Measurements from ENCODE around the gene SMIM44.

SMIM44 gene

DNA sequence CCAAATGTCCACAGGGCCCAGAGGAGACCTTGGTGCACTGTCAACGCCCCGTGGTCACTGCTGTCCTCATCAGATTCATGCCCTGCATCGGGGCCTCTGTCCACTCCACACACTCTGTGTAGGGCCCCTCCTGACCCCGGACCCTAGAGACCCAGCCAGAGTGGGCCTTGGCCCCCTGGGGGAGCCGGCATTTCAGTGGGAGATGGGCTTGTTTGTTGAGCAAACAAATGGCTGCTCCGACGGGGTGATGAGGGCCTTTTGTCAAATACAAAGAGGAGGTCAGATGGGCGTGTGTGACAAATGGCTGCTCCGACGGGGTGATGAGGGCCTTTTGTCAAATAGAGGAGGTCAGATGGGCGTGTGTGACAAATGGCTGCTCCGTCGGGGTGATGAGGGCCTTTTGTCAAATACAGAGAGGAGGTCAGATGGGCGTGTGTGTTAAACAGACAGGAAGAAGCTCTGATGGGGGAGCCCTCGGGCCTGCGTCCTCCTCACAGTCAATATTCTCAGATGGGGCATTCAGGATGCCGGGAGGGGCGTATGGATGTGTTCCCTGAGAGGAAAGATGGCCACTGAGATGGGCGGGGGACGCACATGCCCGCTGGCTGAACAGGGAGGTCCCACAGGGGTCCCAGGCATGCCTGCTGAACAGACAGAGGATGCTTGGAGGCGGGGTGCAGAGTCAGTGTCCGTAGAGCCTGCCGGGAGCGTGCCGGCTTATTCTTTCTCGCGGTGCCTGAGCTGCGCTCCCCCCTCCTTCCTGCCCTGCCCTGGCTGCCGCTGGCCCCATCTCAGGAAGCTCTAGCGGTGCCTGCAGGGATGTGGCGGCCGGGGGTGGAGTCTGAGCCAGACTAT is 39.2 kb downstream of the SMIM44 start:
- CTCF ChIA-PET, result no interaction called here

DNA sequence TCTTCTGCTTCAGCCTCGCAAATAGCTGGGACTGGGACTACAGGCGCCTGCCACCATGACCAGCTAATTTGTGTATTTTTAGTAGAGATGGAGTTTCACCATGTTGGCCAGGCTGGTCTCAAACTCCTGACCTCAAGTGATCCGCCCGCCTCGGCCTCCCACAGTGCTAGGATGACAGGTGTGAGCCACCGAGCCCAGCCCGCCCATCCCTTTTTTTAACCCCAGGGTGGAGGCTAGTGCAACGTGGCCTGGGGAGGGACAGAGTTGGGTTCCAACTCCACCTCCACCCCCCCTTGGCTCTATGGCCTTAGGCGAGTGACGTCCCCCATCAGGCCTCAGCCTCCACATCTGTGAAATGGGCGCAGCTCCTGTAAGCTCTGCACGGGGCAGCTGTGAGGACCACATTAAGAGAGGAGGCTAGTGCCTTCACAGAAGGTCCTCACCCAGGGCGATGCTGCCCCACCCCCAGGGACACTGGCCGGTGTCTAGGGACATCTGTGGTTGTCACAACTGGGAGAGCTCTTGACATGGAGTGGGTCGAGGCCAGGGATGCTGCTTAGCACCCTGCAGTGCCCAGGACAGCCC is 40.7 kb downstream of the SMIM44 start:
- no peaks in the 10 kb centered on the region for H3K9me3 Mint-ChIP-seq
- no peak overlapping the region for H3K27ac Mint-ChIP-seq
- H3K36me3 Mint-ChIP-seq, result peaks cover 2% of the 10 kb centered on the region
- H3K4me1 Mint-ChIP-seq, result peaks cover 10% of the 10 kb centered on the region
- no peak overlapping the region for H3K4me3 Mint-ChIP-seq
- DNase-seq, result no peak
- H3K27me3 Mint-ChIP-seq, result no peaks in the 10 kb centered on the region
- CTCF ChIA-PET, result interaction anchor here (1.1 kb wide), 1 partner anchor 13 kb away, joined by 3 read pairs; no protein-coding TSS in a partner anchor

More for the DNA sequence above, 39.2 kb downstream of the SMIM44 start:
- Mint-ChIP-seq H3K4me1 (peaks cover 10% of the 10 kb centered on the region), H3K27ac (no peak overlapping the region), H3K27me3 (no peaks in the 10 kb centered on the region), H3K4me3 (no peak overlapping the region), H3K9me3 (no peaks in the 10 kb centered on the region), H3K36me3 (no peaks in the 10 kb centered on the region)
- no peak for DNase-seq

DNA sequence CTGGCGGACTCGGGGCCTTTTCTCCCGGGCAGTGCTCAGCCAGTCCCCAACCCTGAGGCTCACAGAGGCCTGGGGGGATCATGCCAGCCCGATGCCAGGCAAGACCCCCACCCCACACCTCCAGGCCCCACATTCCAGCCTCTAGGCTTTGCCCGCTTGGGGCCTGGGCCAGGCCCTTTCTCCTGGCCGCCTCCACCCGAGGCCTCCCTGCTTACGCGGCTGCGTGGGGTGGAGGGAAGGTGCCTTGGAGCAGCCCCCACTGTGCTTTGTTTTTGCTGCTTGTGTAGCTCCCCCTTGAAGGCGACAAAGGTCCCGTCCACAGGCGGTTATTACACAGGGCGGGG is 41.3 kb downstream of the SMIM44 start:
- no peak overlapping the region for H3K4me3 Mint-ChIP-seq
- no peak for DNase-seq
- CTCF ChIA-PET, result no interaction called here

DNA sequence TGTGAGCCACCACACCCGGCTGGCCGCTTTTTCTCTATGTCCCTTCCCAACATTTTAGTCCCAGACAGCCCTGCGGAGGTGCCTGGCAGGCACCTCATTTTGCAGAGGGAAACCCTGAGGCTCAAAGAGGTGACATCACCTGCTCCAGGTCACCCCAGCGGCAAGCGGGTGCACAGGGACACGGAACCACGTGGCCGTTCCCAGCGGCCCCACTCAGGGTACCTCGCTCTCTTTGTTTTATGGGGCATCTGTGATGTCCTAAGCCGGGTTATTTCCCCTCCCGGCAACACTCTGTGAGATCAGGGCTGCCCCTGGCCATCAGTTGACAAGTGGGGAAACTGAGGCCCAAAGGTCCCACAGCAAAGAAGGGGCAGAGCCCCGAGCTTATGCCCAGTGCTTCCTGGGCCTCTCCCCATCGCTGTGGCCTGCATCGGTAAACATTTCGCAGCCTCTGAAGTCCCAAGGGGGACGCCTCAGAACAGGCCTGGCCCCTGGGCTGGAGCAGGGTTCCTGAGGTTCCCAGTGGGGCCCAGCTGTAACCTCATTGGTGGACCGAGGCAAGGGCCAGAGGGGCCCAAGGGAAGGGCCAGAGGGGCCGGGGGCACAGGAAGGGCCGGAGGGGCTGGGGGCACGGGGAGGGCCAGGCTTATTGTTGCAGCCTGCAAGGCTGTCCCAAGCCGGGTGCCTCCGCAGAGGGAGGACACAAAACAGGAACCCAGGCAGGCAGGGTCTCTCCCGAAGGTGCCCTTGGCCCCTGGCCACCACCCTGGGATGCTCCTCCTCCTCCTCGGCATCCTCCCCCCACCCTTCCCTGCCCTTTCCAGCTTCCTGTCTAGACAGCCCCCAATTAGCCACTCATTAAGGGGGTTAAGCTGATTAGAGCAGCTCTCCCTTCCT is 41.9 kb downstream of the SMIM44 start:
- no peak for DNase-seq
- peaks cover 2% of the 10 kb centered on the region for H3K36me3 Mint-ChIP-seq
- H3K4me1 Mint-ChIP-seq, result peaks cover 10% of the 10 kb centered on the region
- H3K9me3 Mint-ChIP-seq, result no peaks in the 10 kb centered on the region
- H3K27me3 Mint-ChIP-seq, result no peaks in the 10 kb centered on the region
- H3K4me3 Mint-ChIP-seq, result no peak overlapping the region
- no peak overlapping the region for H3K27ac Mint-ChIP-seq
- CTCF ChIA-PET, result no interaction called here

More for the DNA sequence above, 41.3 kb downstream of the SMIM44 start:
- H3K27ac Mint-ChIP-seq, result no peak overlapping the region
- H3K27me3 Mint-ChIP-seq, result no peaks in the 10 kb centered on the region
- no peaks in the 10 kb centered on the region for H3K9me3 Mint-ChIP-seq
- H3K36me3 Mint-ChIP-seq, result peaks cover 2% of the 10 kb centered on the region
- H3K4me1 Mint-ChIP-seq, result peaks cover 10% of the 10 kb centered on the region

DNA sequence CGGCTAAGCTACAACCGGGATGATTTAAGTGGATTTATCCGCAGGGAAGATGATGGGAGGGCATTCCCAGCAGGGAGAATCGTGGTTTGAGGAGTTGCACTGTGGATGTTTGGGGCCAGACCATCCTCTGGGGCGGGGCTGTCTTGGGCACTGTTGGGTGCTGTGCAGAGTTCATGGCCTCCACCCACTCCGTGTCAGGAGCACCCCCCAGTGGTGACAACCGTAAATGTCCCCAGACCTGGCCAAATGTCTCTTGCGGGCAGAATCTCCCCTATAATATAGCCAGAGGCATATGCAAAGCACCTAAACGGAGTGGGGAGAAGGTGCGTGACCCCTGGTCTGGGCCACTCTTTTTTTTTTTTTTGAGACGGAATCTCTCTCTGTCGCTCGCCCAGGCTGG is 43.2 kb downstream of the SMIM44 start:
- Mint-ChIP-seq H3K36me3 (peaks cover 6% of the 10 kb centered on the region), H3K27me3 (no peaks in the 10 kb centered on the region), H3K4me1 (peaks cover 17% of the 10 kb centered on the region), H3K9me3 (no peaks in the 10 kb centered on the region), H3K4me3 (no peak overlapping the region), H3K27ac (no peak overlapping the region)
- DNase-seq, result peak; percentile 68
- CTCF ChIA-PET, result interaction anchor here (0.7 to 0.8 kb wide), 2 partner anchors 11 to 106 kb away, joined by 3 to 4 read pairs; no protein-coding TSS in a partner anchor

DNA sequence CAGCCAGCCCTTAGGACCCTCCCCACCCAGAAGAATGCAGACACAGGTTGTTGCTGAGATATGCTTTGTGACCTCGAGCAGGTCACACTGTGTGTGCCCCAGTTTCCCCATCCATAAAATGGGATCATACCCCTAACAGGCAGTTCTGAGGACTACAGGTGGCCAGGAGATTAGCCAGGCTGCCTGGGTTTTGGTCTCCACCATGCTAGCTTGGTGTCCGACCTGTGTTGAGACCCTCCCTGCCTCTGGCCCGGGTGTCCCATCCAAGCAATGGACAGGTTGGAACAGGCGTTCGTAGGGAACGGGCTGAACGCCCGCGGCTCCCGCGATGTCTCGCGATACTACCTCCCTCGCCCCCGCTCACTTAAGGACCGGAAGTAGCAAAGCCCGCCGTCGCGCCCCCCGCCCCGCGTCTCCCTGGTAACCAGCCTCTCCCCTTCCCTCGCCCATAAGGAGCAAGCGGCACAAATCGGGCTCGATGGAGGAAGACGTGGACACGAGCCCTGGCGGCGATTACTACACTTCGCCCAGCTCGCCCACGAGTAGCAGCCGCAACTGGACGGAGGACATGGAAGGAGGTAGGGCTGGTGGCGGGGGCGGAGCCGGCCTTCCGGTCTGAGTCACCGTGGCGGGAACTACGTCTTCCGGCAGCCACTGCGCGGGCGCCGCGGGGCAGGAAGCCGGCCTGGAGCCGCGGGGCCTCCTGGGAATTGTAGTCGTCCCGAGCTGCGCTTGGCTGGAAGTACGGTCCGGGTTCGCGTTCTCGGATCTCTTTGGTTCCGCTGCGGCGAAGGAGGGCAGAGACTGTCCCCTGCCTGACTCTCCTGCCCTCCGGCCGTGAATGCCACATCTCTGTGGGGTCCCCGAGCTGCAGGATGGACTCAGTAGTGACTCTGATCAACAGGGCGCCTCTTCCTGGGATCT is 48.3 kb downstream of the SMIM44 start:
- H3K4me3 Mint-ChIP-seq, result peak overlapping the region; percentile 96
- peaks cover 19% of the 10 kb centered on the region for H3K36me3 Mint-ChIP-seq
- no peaks in the 10 kb centered on the region for H3K27me3 Mint-ChIP-seq
- DNase-seq, result peak; percentile 96
- peak overlapping the region; percentile 95 for H3K27ac Mint-ChIP-seq
- CTCF ChIA-PET, result interaction anchor here (1.0 kb wide), 1 partner anchor 37 kb away, joined by 3 read pairs; no protein-coding TSS in a partner anchor
- peaks cover 17% of the 10 kb centered on the region for H3K4me1 Mint-ChIP-seq
- H3K9me3 Mint-ChIP-seq, result peaks cover 6% of the 10 kb centered on the region

DNA sequence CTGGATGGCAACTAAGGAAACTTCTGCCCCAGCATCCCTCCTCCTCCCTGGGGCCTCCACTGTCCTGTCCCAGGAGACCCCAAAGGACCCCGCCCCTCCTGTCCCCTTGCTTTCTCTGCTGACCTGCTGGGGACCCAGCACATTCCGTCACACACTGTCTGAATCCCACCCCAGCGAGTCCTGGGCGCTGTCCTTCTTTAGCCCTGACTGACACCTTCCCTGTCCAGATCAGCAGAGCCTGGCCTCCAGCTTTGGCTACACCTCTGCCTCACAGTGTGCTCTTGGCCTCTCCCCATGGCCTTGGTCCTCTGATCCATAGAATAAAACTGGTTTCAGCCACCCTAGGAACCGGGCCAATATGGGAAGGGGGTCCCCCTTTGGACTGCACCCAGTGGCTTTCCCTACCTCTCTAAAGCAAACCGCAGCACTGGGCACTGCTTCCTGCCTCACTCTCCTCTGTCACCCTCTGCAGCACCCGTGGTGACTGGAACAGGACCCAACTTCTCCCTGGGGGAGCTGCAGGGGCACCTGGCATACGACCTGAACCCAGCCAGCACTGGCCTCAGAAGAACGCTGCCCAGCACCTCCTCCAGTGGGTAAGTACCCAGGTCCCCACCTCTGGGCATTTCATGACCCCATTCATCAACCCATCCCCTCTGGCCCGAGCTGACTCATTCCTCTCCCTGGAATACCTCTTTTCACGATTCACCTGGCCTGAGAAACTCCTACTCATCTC is 49.3 kb downstream of the SMIM44 start:
- Mint-ChIP-seq H3K36me3 (peaks cover 19% of the 10 kb centered on the region), H3K9me3 (peaks cover 6% of the 10 kb centered on the region), H3K4me3 (peak overlapping the region; percentile 96), H3K27me3 (no peaks in the 10 kb centered on the region), H3K27ac (peak overlapping the region; percentile 95), H3K4me1 (peaks cover 17% of the 10 kb centered on the region)
- CTCF ChIA-PET, result interaction anchor here (1.0 to 1.5 kb wide), 3 partner anchors 106 to 129 kb away, joined by 3 to 5 read pairs (median 4); no protein-coding TSS in a partner anchor
- no peak for DNase-seq

DNA sequence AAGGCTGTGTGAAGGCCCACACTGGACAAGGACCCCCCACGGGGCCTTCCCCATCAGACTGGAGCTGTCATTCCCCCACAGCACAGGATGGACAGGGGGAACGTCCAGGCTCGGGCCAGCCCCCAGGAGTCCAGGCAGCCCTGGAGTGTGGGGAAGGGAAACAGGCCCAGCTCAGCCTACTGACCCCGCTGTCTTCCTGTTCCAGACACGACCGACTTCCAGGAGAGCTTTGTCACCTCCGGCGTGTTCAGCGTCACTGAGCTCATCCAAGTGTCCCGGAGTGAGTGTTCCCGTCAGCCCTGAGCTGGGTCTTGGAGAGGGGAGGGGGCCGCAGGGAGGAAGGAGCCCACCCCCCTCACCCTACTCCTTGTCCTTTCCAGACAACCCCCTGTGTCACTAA is 49.9 kb downstream of the SMIM44 start:
- no peak for DNase-seq
- CTCF ChIA-PET, result interaction anchor here (1.0 to 1.5 kb wide), 3 partner anchors 105 to 129 kb away, joined by 3 to 5 read pairs (median 4); no protein-coding TSS in a partner anchor
- Mint-ChIP-seq H3K27me3 (no peaks in the 10 kb centered on the region), H3K4me1 (peaks cover 17% of the 10 kb centered on the region), H3K4me3 (no peak overlapping the region), H3K36me3 (peaks cover 19% of the 10 kb centered on the region), H3K9me3 (peaks cover 6% of the 10 kb centered on the region), H3K27ac (no peak overlapping the region)

Measured in activated naive CD4-positive, alpha-beta T cell treated with anti-CD3 and anti-CD28 coated beads, Interleukin-2, amount 10 ng/mL, durations not matched to agents 7 days and 5 days (primary cell).